ENCODE data around the gene UFSP2.

Gene UFSP2

DNA sequence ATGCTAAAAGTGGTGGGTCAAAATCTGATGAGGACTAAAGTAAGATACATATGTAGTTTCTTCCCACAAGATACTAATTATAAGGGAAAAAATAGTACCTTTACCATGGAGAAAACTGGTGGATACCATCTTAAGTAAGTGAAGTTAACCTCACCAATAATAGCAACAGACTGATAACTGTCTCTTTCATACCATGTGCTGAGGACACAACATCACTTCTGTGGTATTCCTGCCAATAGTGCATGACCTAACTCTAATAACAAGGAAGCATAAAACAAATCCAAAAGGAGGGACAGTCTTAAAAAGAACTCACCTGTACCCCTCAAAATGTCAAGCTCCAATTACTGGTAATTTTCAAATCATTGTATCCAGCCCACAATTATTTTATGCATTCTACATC is 8.8 kb downstream of the UFSP2 start:
- Histone ChIP-seq H3F3A (ENCODE audit: insufficient read depth) (no peaks in the 10 kb centered on the region), H3K36me3 (ENCODE audit: low read length) (peaks cover 29% of the 10 kb centered on the region), H3K79me2 (ENCODE audit: insufficient read depth, low read length) (no peaks in the 10 kb centered on the region), H3K9me3 (ENCODE audit: insufficient read depth, low read length) (no peaks in the 10 kb centered on the region), H2AFZ (ENCODE audit: low read depth, low read length, severe bottlenecking) (no peak overlapping the region), H3K4me3 (ENCODE audit: insufficient read depth, low read length, poor library complexity, severe bottlenecking) (no peak overlapping the region), H3K9me2 (replicated peaks; ENCODE audit: insufficient read depth, low read length) (no peaks in the 10 kb centered on the region), H3K27ac (ENCODE audit: low read depth, low read length) (no peak overlapping the region), H3K27me3 (ENCODE audit: low read length) (no peaks in the 10 kb centered on the region), H3K9ac (ENCODE audit: low read length) (no peak overlapping the region), H3K4me2 (ENCODE audit: low read depth, low read length, poor library complexity, severe bottlenecking) (no peak overlapping the region), H4K20me1 (ENCODE audit: low read depth, low read length) (no peaks in the 10 kb centered on the region)
- no peak for TF ChIP-seq EZH2phosphoT487 (conservative IDR thresholded peaks at IDR 0.05; ENCODE audit: low read length)
- TF ChIP-seq, protein P1, sequence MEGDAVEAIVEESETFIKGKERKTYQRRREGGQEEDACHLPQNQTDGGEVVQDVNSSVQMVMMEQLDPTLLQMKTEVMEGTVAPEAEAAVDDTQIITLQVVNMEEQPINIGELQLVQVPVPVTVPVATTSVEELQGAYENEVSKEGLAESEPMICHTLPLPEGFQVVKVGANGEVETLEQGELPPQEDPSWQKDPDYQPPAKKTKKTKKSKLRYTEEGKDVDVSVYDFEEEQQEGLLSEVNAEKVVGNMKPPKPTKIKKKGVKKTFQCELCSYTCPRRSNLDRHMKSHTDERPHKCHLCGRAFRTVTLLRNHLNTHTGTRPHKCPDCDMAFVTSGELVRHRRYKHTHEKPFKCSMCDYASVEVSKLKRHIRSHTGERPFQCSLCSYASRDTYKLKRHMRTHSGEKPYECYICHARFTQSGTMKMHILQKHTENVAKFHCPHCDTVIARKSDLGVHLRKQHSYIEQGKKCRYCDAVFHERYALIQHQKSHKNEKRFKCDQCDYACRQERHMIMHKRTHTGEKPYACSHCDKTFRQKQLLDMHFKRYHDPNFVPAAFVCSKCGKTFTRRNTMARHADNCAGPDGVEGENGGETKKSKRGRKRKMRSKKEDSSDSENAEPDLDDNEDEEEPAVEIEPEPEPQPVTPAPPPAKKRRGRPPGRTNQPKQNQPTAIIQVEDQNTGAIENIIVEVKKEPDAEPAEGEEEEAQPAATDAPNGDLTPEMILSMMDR (IDR thresholded peaks at IDR 0.05; ENCODE audit: insufficient read depth, low read length, poor library complexity, severe bottlenecking): no peak

DNA sequence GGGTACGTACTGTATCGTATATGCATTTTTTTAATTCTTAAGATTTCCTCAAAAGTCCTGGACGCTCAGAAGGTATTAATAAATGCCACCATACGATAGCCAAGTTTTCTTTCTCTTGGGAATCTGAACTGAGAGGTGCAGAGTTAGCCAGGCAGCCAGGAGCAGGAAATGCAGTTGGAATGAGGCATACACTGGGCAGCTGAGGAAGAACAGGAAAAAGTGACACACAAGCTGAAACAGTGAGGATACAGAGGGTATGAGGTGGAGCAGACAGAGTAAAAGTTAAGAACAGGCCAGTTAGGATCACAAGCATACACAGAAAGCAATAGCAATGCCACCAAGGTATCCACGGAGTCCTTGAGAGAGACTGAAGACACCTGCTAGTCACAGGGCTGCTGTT is 13.4 kb downstream of the UFSP2 start:
- H3K27me3 ChIP-seq (ENCODE audit: low read length): no peaks in the 10 kb centered on the region
- no peak overlapping the region for H3K4me3 ChIP-seq (ENCODE audit: insufficient read depth, low read length, poor library complexity, severe bottlenecking)
- H3K9ac ChIP-seq (ENCODE audit: low read length): no peak overlapping the region
- peaks cover 21% of the 10 kb centered on the region for H3K36me3 ChIP-seq (ENCODE audit: low read length)
- H3K9me2 ChIP-seq (replicated peaks; ENCODE audit: insufficient read depth, low read length): no peaks in the 10 kb centered on the region
- no peaks in the 10 kb centered on the region for H3K79me2 ChIP-seq (ENCODE audit: insufficient read depth, low read length)
- no peaks in the 10 kb centered on the region for H4K20me1 ChIP-seq (ENCODE audit: low read depth, low read length)
- H3K27ac ChIP-seq (ENCODE audit: low read depth, low read length): no peak overlapping the region
- no peak overlapping the region for H3K4me2 ChIP-seq (ENCODE audit: low read depth, low read length, poor library complexity, severe bottlenecking)
- TF ChIP-seq EZH2phosphoT487 (conservative IDR thresholded peaks at IDR 0.05; ENCODE audit: low read length): no peak
- TF ChIP-seq, protein P1 (IDR thresholded peaks at IDR 0.05; ENCODE audit: insufficient read depth, low read length, poor library complexity, severe bottlenecking): no peak
- no peak overlapping the region for H2AFZ ChIP-seq (ENCODE audit: low read depth, low read length, severe bottlenecking)
- H3K9me3 ChIP-seq (ENCODE audit: insufficient read depth, low read length): no peaks in the 10 kb centered on the region
- 0 out of 2 replicates have a peak, but pooled peaks cover 7% of the 10 kb centered on the region for H3F3A ChIP-seq (ENCODE audit: insufficient read depth)

DNA sequence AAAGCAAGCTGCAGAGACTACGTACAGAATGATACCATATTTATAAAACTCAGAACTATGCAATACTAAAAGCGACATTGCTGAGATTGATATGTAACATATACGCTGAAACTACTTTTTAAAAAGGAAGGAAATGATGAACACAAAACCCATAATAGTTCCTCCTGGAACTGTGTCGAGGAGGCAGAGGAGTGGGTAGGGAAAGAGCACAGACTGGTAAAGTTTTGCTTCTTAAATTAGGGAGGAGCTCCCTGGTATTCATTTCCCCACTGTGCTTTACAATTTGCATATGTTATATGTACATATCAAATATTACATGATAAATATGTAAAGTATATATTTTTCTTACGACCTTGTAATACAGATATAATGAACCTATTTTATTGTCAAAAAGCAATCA is 13.9 kb downstream of the UFSP2 start:
- H3K36me3 ChIP-seq (ENCODE audit: low read length): peaks cover 21% of the 10 kb centered on the region
- H3K9me2 ChIP-seq (replicated peaks; ENCODE audit: insufficient read depth, low read length): no peaks in the 10 kb centered on the region
- no peaks in the 10 kb centered on the region for H3K9me3 ChIP-seq (ENCODE audit: insufficient read depth, low read length)
- H3F3A ChIP-seq (ENCODE audit: insufficient read depth): 0 out of 2 replicates have a peak, but pooled peaks cover 7% of the 10 kb centered on the region
- no peaks in the 10 kb centered on the region for H3K27me3 ChIP-seq (ENCODE audit: low read length)
- H2AFZ ChIP-seq (ENCODE audit: low read depth, low read length, severe bottlenecking): no peak overlapping the region
- H3K4me2 ChIP-seq (ENCODE audit: low read depth, low read length, poor library complexity, severe bottlenecking): no peak overlapping the region
- H3K27ac ChIP-seq (ENCODE audit: low read depth, low read length): no peak overlapping the region
- H3K4me3 ChIP-seq (ENCODE audit: insufficient read depth, low read length, poor library complexity, severe bottlenecking): no peak overlapping the region
- H3K79me2 ChIP-seq (ENCODE audit: insufficient read depth, low read length): no peaks in the 10 kb centered on the region
- no peak for TF ChIP-seq EZH2phosphoT487 (conservative IDR thresholded peaks at IDR 0.05; ENCODE audit: low read length)
- TF ChIP-seq, protein P1 (IDR thresholded peaks at IDR 0.05; ENCODE audit: insufficient read depth, low read length, poor library complexity, severe bottlenecking): no peak
- H3K9ac ChIP-seq (ENCODE audit: low read length): no peak overlapping the region
- H4K20me1 ChIP-seq (ENCODE audit: low read depth, low read length): no peaks in the 10 kb centered on the region

All from SU-DHL-6 (cell line).